K562 (cell line): ENCODE data around the gene C21orf58. TPM values are rescaled to one million over a fixed set of nuclear protein-coding genes. Genes with fewer than 3 reads are reported as not detected.

Source experiments
- ARHGAP35 ChIP-seq: fragments of 450-650 bp; IDR thresholded peaks from 2 replicates; pipeline ENCODE4 v1.6.1; 2018; ENCODE audit not compliant: partially characterized antibody
- ARID3B ChIP-seq: fragments of 250-450 bp; sonication (Bioruptor Pico); IDR thresholded peaks from 2 replicates; pipeline ENCODE4 v1.4.0; 2020; ENCODE audit warnings: borderline replicate concordance
- E2F5 ChIP-seq: sonication (generic); formaldehyde crosslinking; IDR thresholded peaks from 2 replicates; pipeline ENCODE4 v1.8.0; 2022; ENCODE audit warnings: mild to moderate bottlenecking, missing genetic modification reagents
- MAFF ChIP-seq: IDR thresholded peaks from 2 replicates; pipeline ENCODE4 v1.6.1; 2012; ENCODE audit warnings: low read length, improper control_type of control experiment
- ZBTB34 ChIP-seq: fragments of 250-450 bp; sonication (Bioruptor Pico); IDR thresholded peaks from 2 replicates; pipeline ENCODE4 v1.8.0; 2021; ENCODE audit warnings: mild to moderate bottlenecking, moderate library complexity
- ZSCAN29 ChIP-seq: fragments of 450-650 bp; IDR thresholded peaks from 2 replicates; pipeline ENCODE4 v1.6.1; 2017
- polyA plus RNA-seq, 8 experiments: library from polyadenylated mRNA; depleted of rRNA in 4 of 8; stranded (reverse) in 5 of 8; unstranded in 3 of 8; fragments of >200 nt; fragmentation: Nextera tagmentation in 2 of 8; fragmentation: Illumina TruSeq in 1 of 8; extraction: Ambion mirVana in 2 of 8; extraction: Trizol in 1 of 8; gene quantifications; 2 replicates each; pipeline versions ENCODE4 v1.2.1 to v1.2.3, GENCODE V29; 2011 to 2014; ENCODE audit warnings: inconsistent platforms in 1 of 8, missing spikeins in 1 of 8
- total RNA-seq, 7 experiments: library from RNA; depleted of rRNA in 6 of 7; stranded (reverse); fragments of >200 nt in 6 of 7; fragmentation: Illumina TruSeq in 2 of 7; extraction: Trizol in 2 of 7; gene quantifications; 2 replicates each; pipeline versions ENCODE4 v1.2.1 to v1.2.3, GENCODE V29; 2011 to 2021; ENCODE audit warnings: low replicate concordance in 1 of 7
- TF ChIP-seq, protein P1 (sequence below): sonication (generic); formaldehyde crosslinking; IDR thresholded peaks from 2 replicates; pipeline ENCODE4 v1.8.0; 2023; ENCODE audit warnings: mild to moderate bottlenecking, missing genetic modification reagents
- TF ChIP-seq, protein P2 (sequence below): fragments of 450-650 bp; formaldehyde crosslinking; conservative IDR thresholded peaks from 2 replicates; pipeline ENCODE4 v1.4.0; 2022; ENCODE audit warnings: mild to moderate bottlenecking, missing genetic modification characterization
- TF ChIP-seq, protein P3 (sequence below), 2 experiments: fragments of 450-650 bp; IDR thresholded peaks; 2 replicates each; pipeline ENCODE4 v1.6.1; 2016
- TF ChIP-seq, protein P4 (sequence below): fragments of 250-450 bp; sonication (Bioruptor Pico); IDR thresholded peaks from 2 replicates; pipeline ENCODE4 v1.9.0; 2021; ENCODE audit warnings: mild to moderate bottlenecking, inconsistent platforms
- TF ChIP-seq, protein P5 (sequence below): fragments of 200-400 bp; formaldehyde crosslinking; IDR thresholded peaks from 2 replicates; pipeline ENCODE4 v1.6.1; 2017; ENCODE audit warnings: mild to moderate bottlenecking, low read depth, low read length, moderate library complexity

Gene C21orf58
- total and polyA plus RNA-seq, 9 of the 15 experiments (the other 6 are each of a cell fraction or from before 2014, with no cell fraction given), result 1.2 to 30.5 (median 12.4) TPM

GRCh38 chr21:46294647-46295176, 29.0 kb downstream of the C21orf58 start (continued):
- TF ChIP-seq E2F5 (CRISPR knock-in tag) (no peak), ZBTB34 (no peak), ARHGAP35 (no peak), ARID3B (CRISPR knock-in tag) (no peak), MAFF (no peak), ZSCAN29 (no peak)
- TF ChIP-seq, protein P1, sequence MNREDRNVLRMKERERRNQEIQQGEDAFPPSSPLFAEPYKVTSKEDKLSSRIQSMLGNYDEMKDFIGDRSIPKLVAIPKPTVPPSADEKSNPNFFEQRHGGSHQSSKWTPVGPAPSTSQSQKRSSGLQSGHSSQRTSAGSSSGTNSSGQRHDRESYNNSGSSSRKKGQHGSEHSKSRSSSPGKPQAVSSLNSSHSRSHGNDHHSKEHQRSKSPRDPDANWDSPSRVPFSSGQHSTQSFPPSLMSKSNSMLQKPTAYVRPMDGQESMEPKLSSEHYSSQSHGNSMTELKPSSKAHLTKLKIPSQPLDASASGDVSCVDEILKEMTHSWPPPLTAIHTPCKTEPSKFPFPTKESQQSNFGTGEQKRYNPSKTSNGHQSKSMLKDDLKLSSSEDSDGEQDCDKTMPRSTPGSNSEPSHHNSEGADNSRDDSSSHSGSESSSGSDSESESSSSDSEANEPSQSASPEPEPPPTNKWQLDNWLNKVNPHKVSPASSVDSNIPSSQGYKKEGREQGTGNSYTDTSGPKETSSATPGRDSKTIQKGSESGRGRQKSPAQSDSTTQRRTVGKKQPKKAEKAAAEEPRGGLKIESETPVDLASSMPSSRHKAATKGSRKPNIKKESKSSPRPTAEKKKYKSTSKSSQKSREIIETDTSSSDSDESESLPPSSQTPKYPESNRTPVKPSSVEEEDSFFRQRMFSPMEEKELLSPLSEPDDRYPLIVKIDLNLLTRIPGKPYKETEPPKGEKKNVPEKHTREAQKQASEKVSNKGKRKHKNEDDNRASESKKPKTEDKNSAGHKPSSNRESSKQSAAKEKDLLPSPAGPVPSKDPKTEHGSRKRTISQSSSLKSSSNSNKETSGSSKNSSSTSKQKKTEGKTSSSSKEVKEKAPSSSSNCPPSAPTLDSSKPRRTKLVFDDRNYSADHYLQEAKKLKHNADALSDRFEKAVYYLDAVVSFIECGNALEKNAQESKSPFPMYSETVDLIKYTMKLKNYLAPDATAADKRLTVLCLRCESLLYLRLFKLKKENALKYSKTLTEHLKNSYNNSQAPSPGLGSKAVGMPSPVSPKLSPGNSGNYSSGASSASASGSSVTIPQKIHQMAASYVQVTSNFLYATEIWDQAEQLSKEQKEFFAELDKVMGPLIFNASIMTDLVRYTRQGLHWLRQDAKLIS (CRISPR knock-in tag), result no peak
- TF ChIP-seq, protein P2, sequence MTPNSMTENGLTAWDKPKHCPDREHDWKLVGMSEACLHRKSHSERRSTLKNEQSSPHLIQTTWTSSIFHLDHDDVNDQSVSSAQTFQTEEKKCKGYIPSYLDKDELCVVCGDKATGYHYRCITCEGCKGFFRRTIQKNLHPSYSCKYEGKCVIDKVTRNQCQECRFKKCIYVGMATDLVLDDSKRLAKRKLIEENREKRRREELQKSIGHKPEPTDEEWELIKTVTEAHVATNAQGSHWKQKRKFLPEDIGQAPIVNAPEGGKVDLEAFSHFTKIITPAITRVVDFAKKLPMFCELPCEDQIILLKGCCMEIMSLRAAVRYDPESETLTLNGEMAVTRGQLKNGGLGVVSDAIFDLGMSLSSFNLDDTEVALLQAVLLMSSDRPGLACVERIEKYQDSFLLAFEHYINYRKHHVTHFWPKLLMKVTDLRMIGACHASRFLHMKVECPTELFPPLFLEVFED (CRISPR knock-in tag), result no peak
- TF ChIP-seq, protein P3, sequence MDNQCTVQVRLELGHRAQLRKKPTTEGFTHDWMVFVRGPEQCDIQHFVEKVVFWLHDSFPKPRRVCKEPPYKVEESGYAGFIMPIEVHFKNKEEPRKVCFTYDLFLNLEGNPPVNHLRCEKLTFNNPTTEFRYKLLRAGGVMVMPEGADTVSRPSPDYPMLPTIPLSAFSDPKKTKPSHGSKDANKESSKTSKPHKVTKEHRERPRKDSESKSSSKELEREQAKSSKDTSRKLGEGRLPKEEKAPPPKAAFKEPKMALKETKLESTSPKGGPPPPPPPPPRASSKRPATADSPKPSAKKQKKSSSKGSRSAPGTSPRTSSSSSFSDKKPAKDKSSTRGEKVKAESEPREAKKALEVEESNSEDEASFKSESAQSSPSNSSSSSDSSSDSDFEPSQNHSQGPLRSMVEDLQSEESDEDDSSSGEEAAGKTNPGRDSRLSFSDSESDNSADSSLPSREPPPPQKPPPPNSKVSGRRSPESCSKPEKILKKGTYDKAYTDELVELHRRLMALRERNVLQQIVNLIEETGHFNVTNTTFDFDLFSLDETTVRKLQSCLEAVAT (IDR thresholded peaks at IDR 0.05), result no peak
- TF ChIP-seq, protein P4, sequence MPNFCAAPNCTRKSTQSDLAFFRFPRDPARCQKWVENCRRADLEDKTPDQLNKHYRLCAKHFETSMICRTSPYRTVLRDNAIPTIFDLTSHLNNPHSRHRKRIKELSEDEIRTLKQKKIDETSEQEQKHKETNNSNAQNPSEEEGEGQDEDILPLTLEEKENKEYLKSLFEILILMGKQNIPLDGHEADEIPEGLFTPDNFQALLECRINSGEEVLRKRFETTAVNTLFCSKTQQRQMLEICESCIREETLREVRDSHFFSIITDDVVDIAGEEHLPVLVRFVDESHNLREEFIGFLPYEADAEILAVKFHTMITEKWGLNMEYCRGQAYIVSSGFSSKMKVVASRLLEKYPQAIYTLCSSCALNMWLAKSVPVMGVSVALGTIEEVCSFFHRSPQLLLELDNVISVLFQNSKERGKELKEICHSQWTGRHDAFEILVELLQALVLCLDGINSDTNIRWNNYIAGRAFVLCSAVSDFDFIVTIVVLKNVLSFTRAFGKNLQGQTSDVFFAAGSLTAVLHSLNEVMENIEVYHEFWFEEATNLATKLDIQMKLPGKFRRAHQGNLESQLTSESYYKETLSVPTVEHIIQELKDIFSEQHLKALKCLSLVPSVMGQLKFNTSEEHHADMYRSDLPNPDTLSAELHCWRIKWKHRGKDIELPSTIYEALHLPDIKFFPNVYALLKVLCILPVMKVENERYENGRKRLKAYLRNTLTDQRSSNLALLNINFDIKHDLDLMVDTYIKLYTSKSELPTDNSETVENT (CRISPR knock-in tag), result no peak
- TF ChIP-seq, protein P5, sequence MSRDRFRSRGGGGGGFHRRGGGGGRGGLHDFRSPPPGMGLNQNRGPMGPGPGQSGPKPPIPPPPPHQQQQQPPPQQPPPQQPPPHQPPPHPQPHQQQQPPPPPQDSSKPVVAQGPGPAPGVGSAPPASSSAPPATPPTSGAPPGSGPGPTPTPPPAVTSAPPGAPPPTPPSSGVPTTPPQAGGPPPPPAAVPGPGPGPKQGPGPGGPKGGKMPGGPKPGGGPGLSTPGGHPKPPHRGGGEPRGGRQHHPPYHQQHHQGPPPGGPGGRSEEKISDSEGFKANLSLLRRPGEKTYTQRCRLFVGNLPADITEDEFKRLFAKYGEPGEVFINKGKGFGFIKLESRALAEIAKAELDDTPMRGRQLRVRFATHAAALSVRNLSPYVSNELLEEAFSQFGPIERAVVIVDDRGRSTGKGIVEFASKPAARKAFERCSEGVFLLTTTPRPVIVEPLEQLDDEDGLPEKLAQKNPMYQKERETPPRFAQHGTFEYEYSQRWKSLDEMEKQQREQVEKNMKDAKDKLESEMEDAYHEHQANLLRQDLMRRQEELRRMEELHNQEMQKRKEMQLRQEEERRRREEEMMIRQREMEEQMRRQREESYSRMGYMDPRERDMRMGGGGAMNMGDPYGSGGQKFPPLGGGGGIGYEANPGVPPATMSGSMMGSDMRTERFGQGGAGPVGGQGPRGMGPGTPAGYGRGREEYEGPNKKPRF, result no peak
